Endothelial cell of umbilical vein (primary cell): Measurements from ENCODE around the gene KCNJ8.

Source experiments
- MYC ChIP-seq: IDR thresholded peaks from one replicate; pipeline ENCODE4 v1.6.1; 2011; ENCODE audit warnings: mild to moderate bottlenecking, low read depth, low read length
- POLR2AphosphoS5 ChIP-seq: IDR thresholded peaks from 2 replicates; pipeline ENCODE4 v1.6.1; 2012; ENCODE audit warnings: low read depth, mild to moderate bottlenecking, control low read depth, low read length, moderate library complexity; ENCODE audit not compliant: insufficient read depth
- TF ChIP-seq, protein P1 (sequence below), 2 donors: IDR thresholded peaks; 1 replicate in 1 of 2; 2 replicates in 1 of 2; pipeline ENCODE4 v1.5.1; 2011; ENCODE audit warnings: low read length in 2 of 2, mild to moderate bottlenecking in 2 of 2, moderate library complexity in 2 of 2, control low read depth in 1 of 2, inconsistent platforms in 1 of 2, low read depth in 1 of 2; ENCODE audit not compliant: insufficient read depth in 1 of 2; ENCODE audit errors: extremely low read depth in 1 of 2

DNA sequence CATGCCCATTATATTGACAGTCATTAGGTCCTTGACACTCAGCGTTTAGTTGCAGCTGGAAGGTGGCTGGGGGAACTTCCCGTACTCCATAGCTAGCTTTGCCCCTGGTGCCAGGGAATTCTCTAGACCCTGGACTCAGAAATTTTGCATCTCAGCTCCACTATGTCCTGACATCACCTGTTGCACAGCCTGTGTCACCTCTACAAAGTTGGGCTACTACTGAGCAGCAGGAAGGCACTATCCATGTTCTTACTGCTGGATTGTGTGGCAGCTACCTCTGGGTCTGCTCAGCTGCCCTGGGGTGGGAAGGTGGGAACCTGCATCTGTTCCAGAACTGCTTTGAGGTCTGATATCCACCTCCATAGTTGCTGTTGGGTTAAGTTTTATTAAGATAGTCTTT is 11.0 kb downstream of the KCNJ8 start:
- TF ChIP-seq, protein P1, sequence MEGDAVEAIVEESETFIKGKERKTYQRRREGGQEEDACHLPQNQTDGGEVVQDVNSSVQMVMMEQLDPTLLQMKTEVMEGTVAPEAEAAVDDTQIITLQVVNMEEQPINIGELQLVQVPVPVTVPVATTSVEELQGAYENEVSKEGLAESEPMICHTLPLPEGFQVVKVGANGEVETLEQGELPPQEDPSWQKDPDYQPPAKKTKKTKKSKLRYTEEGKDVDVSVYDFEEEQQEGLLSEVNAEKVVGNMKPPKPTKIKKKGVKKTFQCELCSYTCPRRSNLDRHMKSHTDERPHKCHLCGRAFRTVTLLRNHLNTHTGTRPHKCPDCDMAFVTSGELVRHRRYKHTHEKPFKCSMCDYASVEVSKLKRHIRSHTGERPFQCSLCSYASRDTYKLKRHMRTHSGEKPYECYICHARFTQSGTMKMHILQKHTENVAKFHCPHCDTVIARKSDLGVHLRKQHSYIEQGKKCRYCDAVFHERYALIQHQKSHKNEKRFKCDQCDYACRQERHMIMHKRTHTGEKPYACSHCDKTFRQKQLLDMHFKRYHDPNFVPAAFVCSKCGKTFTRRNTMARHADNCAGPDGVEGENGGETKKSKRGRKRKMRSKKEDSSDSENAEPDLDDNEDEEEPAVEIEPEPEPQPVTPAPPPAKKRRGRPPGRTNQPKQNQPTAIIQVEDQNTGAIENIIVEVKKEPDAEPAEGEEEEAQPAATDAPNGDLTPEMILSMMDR (IDR thresholded peaks at IDR 0.05; ENCODE audit: extremely low read depth in 1 of 2, insufficient read depth in 1 of 2, low read depth in 1 of 2, low read length in 2 of 2) = no peak
- TF ChIP-seq MYC (no peak), POLR2AphosphoS5 (no peak)
